Testis (tissue), 3 donors: Measurements from ENCODE around the gene MPHOSPH6. TPM values are rescaled to one million over a fixed set of nuclear protein-coding genes. Genes with fewer than 3 reads are reported as not detected.
"Not testable (repeated sequence)": the region's sequence is repeated elsewhere in the genome, so short reads cannot be mapped to it uniquely, and the experiment has no call there.

ENCODE experiments used
- DNase-seq: peaks from one replicate; pipeline ENCODE4 v3.0.0-alpha.2; 2019
- H3K27ac ChIP-seq, 2 donors: fragments of 200-600 bp; sonication (generic); one replicate each; pipeline ENCODE4 v1.5.1; 2019
- H3K27me3 ChIP-seq: fragments of 200-600 bp; sonication (generic); one replicate; pipeline ENCODE4 v1.5.1; 2019
- H3K36me3 ChIP-seq: fragments of 200-600 bp; sonication (generic); one replicate; pipeline ENCODE4 v1.5.1; 2017; ENCODE audit warnings: low read depth; ENCODE audit errors: missing control alignments
- H3K4me1 ChIP-seq: fragments of 200-600 bp; sonication (generic); one replicate; pipeline ENCODE4 v1.5.1; 2019
- H3K4me3 ChIP-seq, 2 donors: fragments of 200-600 bp; sonication (generic); one replicate each; pipeline ENCODE4 v1.5.1; 2017 to 2019
- H3K9me3 ChIP-seq: fragments of 200-600 bp; sonication (generic); one replicate; pipeline ENCODE4 v1.5.1; 2017
- CTCF ChIP-seq, 3 experiments: fragments of 450-650 bp in 2 of 3; fragments of 200-600 bp in 1 of 3; sonication (generic) in 1 of 3; IDR thresholded peaks; one replicate each; pipeline ENCODE4 v1.5.1; 2016 to 2019; ENCODE audit warnings: antibody characterized with exemption in 3 of 3, mild to moderate bottlenecking in 2 of 3, moderate library complexity in 1 of 3
- POLR2A ChIP-seq: fragments of 450-650 bp; IDR thresholded peaks from one replicate; pipeline ENCODE4 v1.6.1; 2017; ENCODE audit warnings: antibody characterized with exemption, mild to moderate bottlenecking, moderate library complexity
- WGBS, 2 donors: methylation state at CpG; one replicate each; pipeline ENCODE4 v1.1.5; 2018; 5-methylcytosine and 5-hydroxymethylcytosine counted together
- intact Hi-C: fragments of 100-400 bp; cut with DNase I; formaldehyde crosslinking; loops from one replicate; pipeline ENCODE4 v1.15.1; 2023; ENCODE audit warnings: low total_unique reads
- polyA plus RNA-seq: library from polyadenylated mRNA; stranded (reverse); fragments of 350-450 nt; fragmentation: Illumina TruSeq; extraction: RNeasy Lipid Tissue Mini Kit (QIAGEN cat#74804); gene quantifications from one replicate; pipeline ENCODE4 v1.2.3, GENCODE V29; 2014; ENCODE audit warnings: low read depth, low replicate concordance; ENCODE audit not compliant: insufficient read depth
- total RNA-seq, 2 donors: library from RNA; depleted of rRNA; stranded (reverse); fragments of >200 nt; gene quantifications; one replicate each; pipeline ENCODE4 v1.2.3, GENCODE V29; 2016

MPHOSPH6 gene
- total and polyA plus RNA-seq, 3 donors from 2014 or later, result 22.0 to 52.3 (median 22.7) TPM

- no peak for DNase-seq
- 88 to 96% methylated on average over 1 of the region's 1 CpG for WGBS, 2 donors
- TF ChIP-seq CTCF (IDR thresholded peaks at IDR 0.05), result no peak
- TF ChIP-seq POLR2A, result no peak
- H3K4me1 ChIP-seq, result no peaks in the 10 kb centered on the region
- H3K9me3 ChIP-seq, result no peaks in the 10 kb centered on the region
- no peaks in the 10 kb centered on the region for H3K36me3 ChIP-seq
- no peak overlapping the region for H3K27ac ChIP-seq
- no peak overlapping the region for H3K4me3 ChIP-seq
- intact Hi-C loops, result no loop called here
- H3K27me3 ChIP-seq, result no peaks in the 10 kb centered on the region
Observed at GRCh38 chr16:82150549-82150948, 19.5 kb downstream of the MPHOSPH6 start.

DNA sequence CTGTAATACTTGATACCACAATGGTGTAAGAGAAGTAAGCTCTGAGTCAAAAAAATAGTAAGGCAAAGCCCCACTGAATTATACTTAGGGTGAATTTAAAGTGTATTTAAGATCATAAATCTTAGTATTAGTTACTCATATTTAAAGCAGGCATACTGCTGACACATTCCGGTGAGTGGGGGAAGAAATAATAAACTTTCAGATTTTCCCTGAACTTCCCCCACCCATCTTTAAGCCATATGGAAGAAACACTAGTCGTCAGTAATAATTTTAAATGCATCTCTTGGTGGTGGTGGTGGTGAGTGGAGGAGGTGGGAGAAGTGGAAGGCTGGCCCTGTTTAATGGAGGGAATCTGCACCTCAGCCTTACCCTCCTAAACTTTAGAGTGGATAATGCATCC is 20.5 kb downstream of the MPHOSPH6 start:
- 61 to 79% methylated on average over 2 of the region's 2 CpGs for WGBS, 2 donors
- Histone ChIP-seq H3K36me3 (no peaks in the 10 kb centered on the region), H3K27ac (no peak overlapping the region), H3K4me1 (no peaks in the 10 kb centered on the region), H3K9me3 (no peaks in the 10 kb centered on the region), H3K27me3 (no peaks in the 10 kb centered on the region), H3K4me3 (no peak overlapping the region)
- DNase-seq, result no peak
- intact Hi-C loops, result no loop called here
- TF ChIP-seq POLR2A (no peak), CTCF (IDR thresholded peaks at IDR 0.05) (no peak)

DNA sequence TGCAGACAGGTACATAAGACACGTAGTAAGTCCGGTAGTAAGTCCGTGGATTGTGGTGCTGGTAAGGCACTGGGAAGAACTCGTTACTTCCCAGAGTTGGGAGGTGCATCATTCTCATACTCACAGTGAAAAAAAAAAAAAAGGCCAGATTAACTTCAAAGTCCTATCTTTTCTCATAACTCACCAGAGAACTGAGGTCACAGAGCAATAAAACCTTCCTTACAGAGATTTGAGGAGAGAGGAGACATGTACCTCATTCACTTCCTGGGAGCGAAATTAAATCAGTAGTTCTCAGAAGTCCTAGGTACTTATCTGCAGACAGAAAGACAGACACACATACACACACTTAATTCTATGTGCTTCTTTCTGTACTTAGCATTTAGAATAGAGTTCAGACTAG is 22.5 kb downstream of the MPHOSPH6 start:
- DNase-seq, result no peak
- no peak overlapping the region for H3K27ac ChIP-seq
- no peak overlapping the region for H3K4me3 ChIP-seq
- intact Hi-C loops, result no loop called here
- H3K9me3 ChIP-seq, result no peaks in the 10 kb centered on the region
- no peaks in the 10 kb centered on the region for H3K4me1 ChIP-seq
- WGBS, 2 donors, result 96 to 97% methylated on average over 5 of the region's 5 CpGs
- H3K36me3 ChIP-seq, result no peaks in the 10 kb centered on the region
- no peaks in the 10 kb centered on the region for H3K27me3 ChIP-seq
- TF ChIP-seq CTCF (IDR thresholded peaks at IDR 0.05) (no peak), POLR2A (no peak)

DNA sequence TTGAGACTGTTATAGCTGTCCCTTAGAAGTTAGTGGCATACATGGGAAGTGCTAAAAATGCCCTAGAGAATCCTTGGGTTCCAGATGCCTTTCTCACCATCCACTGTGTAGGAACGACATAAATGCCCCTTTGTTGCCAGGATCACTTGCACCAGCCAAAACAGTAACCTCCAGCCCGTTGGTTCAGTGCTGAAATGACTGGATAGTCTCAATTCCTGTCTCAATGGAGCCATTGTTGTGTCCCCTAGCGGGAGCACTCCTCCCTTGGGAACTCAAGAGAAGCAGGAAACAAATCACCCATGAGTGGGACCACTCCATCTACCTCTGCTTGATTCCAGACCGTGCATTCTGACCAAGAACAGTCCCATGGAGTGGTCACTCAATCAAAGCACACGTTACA is 23.1 kb downstream of the MPHOSPH6 start:
- TF ChIP-seq POLR2A, result no peak
- no peak for TF ChIP-seq CTCF (IDR thresholded peaks at IDR 0.05)
- Histone ChIP-seq H3K27me3 (no peaks in the 10 kb centered on the region), H3K36me3 (no peaks in the 10 kb centered on the region), H3K4me1 (no peaks in the 10 kb centered on the region), H3K4me3 (no peak overlapping the region), H3K9me3 (no peaks in the 10 kb centered on the region), H3K27ac (no peak overlapping the region)
- WGBS, 2 donors, result 89% methylated on average over 5 of the region's 5 CpGs
- intact Hi-C loops, result no loop called here
- DNase-seq, result no peak

- no peak for TF ChIP-seq CTCF (IDR thresholded peaks at IDR 0.05)
- TF ChIP-seq POLR2A, result no peak
- no peaks in the 10 kb centered on the region for H3K9me3 ChIP-seq
- no peak for DNase-seq
- WGBS, 2 donors, result 65 to 100% methylated on average over 3 of the region's 3 CpGs
- H3K27me3 ChIP-seq, result no peaks in the 10 kb centered on the region
- intact Hi-C loops, result no loop called here
- H3K4me1 ChIP-seq, result no peaks in the 10 kb centered on the region
- no peak overlapping the region for H3K4me3 ChIP-seq
- no peak overlapping the region for H3K27ac ChIP-seq
- no peaks in the 10 kb centered on the region for H3K36me3 ChIP-seq
Observed at GRCh38 chr16:82146556-82146955, 23.5 kb downstream of the MPHOSPH6 start.

DNA sequence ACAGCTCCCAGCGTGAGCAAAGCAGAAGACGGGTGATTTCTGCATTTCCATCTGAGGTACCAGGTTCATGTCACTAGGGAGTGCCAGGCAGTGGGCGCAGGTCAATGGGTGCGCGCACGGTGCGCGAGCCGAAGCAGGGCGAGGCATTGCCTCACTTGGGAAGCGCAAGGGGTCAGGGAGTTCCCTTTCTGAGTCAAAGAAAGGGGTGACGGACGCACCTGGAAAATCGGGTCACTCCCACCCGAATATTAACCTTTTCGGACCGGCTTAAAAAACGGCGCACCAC is 30.8 kb downstream of the MPHOSPH6 start:
- H3K27me3 ChIP-seq, DNase-seq, H3K4me3 ChIP-seq, H3K27ac ChIP-seq, H3K36me3 ChIP-seq, H3K9me3 ChIP-seq, intact Hi-C loops, H3K4me1 ChIP-seq: not testable (repeated sequence)
- 88% methylated on average over 19 of the region's 19 CpGs for WGBS, 2 donors
